ENCODE data around the gene MACROD2. TPM values are rescaled to one million over a fixed set of nuclear protein-coding genes. Genes with fewer than 3 reads are reported as not detected.
"Not testable (repeated sequence)": the region's sequence is repeated elsewhere in the genome, so short reads cannot be mapped to it uniquely, and the experiment has no call there.

Gene MACROD2
- total RNA-seq, 1 experiment from 2014 or later = 1.4 TPM

- no peak for DNase-seq (ENCODE audit: low spot score)
- Histone ChIP-seq H3K9me3 (ENCODE audit: low read depth, low read length, poor library complexity, severe bottlenecking) (no peaks in the 10 kb centered on the region), H3K4me1 (ENCODE audit: insufficient read depth, low read length, poor library complexity, severe bottlenecking) (no peaks in the 10 kb centered on the region), H3K27ac (ENCODE audit: low read depth, low read length, poor library complexity, severe bottlenecking) (no peak overlapping the region), H3K4me3 (ENCODE audit: low read depth, low read length, poor library complexity, severe bottlenecking) (no peak overlapping the region), H3K27me3 (replicated peaks; ENCODE audit: insufficient read depth, low read depth, low read length, poor library complexity) (no peaks in the 10 kb centered on the region), H3K36me3 (ENCODE audit: insufficient read depth, low read length, poor library complexity, severe bottlenecking) (no peaks in the 10 kb centered on the region)
- no TSS peak for BruUV-seq (replicated peaks)
- intact Hi-C loops (cut with micrococcal nuclease; ENCODE audit: unreplicated experiment) = no loop called here
- TF ChIP-seq EZH2 (IDR thresholded peaks at IDR 0.05; ENCODE audit: borderline replicate concordance, low read depth, low read length, poor library complexity, severe bottlenecking) = no peak
- ChIA-PET POLR2A (ENCODE audit: low non-redundant PET) (no interaction called here), CTCF (no interaction called here)
Measured at GRCh38 chr20:14223806-14224205, 228.5 kb downstream of the MACROD2 start.

- POLR2A ChIA-PET (ENCODE audit: low non-redundant PET); H3K4me3 ChIP-seq (ENCODE audit: low read depth, low read length, poor library complexity, severe bottlenecking); BruUV-seq (replicated peaks); H3K27ac ChIP-seq (ENCODE audit: low read depth, low read length, poor library complexity, severe bottlenecking); intact Hi-C loops (cut with micrococcal nuclease; ENCODE audit: unreplicated experiment); H3K4me1 ChIP-seq (ENCODE audit: insufficient read depth, low read length, poor library complexity, severe bottlenecking); H3K9me3 ChIP-seq (ENCODE audit: low read depth, low read length, poor library complexity, severe bottlenecking); H3K36me3 ChIP-seq (ENCODE audit: insufficient read depth, low read length, poor library complexity, severe bottlenecking); H3K27me3 ChIP-seq (replicated peaks; ENCODE audit: insufficient read depth, low read depth, low read length, poor library complexity); CTCF ChIA-PET; DNase-seq (ENCODE audit: low spot score): not testable (repeated sequence)
Measured at GRCh38 chr20:14226051-14227049, 231.0 kb downstream of the MACROD2 start.

- CTCF ChIA-PET = no interaction called here
- H3K36me3 ChIP-seq (ENCODE audit: insufficient read depth, low read length, poor library complexity, severe bottlenecking) = no peaks in the 10 kb centered on the region
- intact Hi-C loops (cut with micrococcal nuclease; ENCODE audit: unreplicated experiment) = no loop called here
- no peak overlapping the region for H3K4me3 ChIP-seq (ENCODE audit: low read depth, low read length, poor library complexity, severe bottlenecking)
- H3K4me1 ChIP-seq (ENCODE audit: insufficient read depth, low read length, poor library complexity, severe bottlenecking) = no peaks in the 10 kb centered on the region
- no TSS peak for BruUV-seq (replicated peaks)
- TF ChIP-seq CTCF (conservative IDR thresholded peaks at IDR 0.05; ENCODE audit: low read depth, low read length) = no peak
- no peak for TF ChIP-seq EZH2 (IDR thresholded peaks at IDR 0.05; ENCODE audit: borderline replicate concordance, low read depth, low read length, poor library complexity, severe bottlenecking)
- POLR2A ChIA-PET (ENCODE audit: low non-redundant PET) = no interaction called here
- H3K9me3 ChIP-seq (ENCODE audit: low read depth, low read length, poor library complexity, severe bottlenecking) = no peaks in the 10 kb centered on the region
- no peak overlapping the region for H3K27ac ChIP-seq (ENCODE audit: low read depth, low read length, poor library complexity, severe bottlenecking)
- H3K27me3 ChIP-seq (replicated peaks; ENCODE audit: insufficient read depth, low read depth, low read length, poor library complexity) = no peaks in the 10 kb centered on the region
- DNase-seq (ENCODE audit: low spot score) = no peak
Measured at GRCh38 chr20:14232650-14233049, 237.3 kb downstream of the MACROD2 start.

GRCh38 chr20:14234666-14235295, 239.5 kb downstream of the MACROD2 start:
- TF ChIP-seq CTCF (conservative IDR thresholded peaks at IDR 0.05; ENCODE audit: low read depth, low read length) (no peak), EZH2 (IDR thresholded peaks at IDR 0.05; ENCODE audit: borderline replicate concordance, low read depth, low read length, poor library complexity, severe bottlenecking) (no peak)
- POLR2A ChIA-PET (ENCODE audit: low non-redundant PET) = no interaction called here
- no peak overlapping the region for H3K4me3 ChIP-seq (ENCODE audit: low read depth, low read length, poor library complexity, severe bottlenecking)
- no peak overlapping the region for H3K27ac ChIP-seq (ENCODE audit: low read depth, low read length, poor library complexity, severe bottlenecking)
- H3K4me1 ChIP-seq (ENCODE audit: insufficient read depth, low read length, poor library complexity, severe bottlenecking) = no peaks in the 10 kb centered on the region
- H3K27me3 ChIP-seq (replicated peaks; ENCODE audit: insufficient read depth, low read depth, low read length, poor library complexity) = no peaks in the 10 kb centered on the region
- BruUV-seq (replicated peaks) = no TSS peak
- no peaks in the 10 kb centered on the region for H3K36me3 ChIP-seq (ENCODE audit: insufficient read depth, low read length, poor library complexity, severe bottlenecking)
- CTCF ChIA-PET = no interaction called here
- intact Hi-C loops (cut with micrococcal nuclease; ENCODE audit: unreplicated experiment) = no loop called here
- no peaks in the 10 kb centered on the region for H3K9me3 ChIP-seq (ENCODE audit: low read depth, low read length, poor library complexity, severe bottlenecking)
- DNase-seq (ENCODE audit: low spot score) = no peak
